Measurements from ENCODE around the gene MOAP1.
A peak's percentile ranks its signal among the peaks of the same experiment; 100 is the strongest.
"Not testable (repeated sequence)": the region's sequence is repeated elsewhere in the genome, so short reads cannot be mapped to it uniquely, and the experiment has no call there.

The MOAP1 gene

GRCh38 chr14:93142854-93143652 is 41.6 kb downstream of the MOAP1 start:
- no peak for DNase-seq

GRCh38 chr14:93137864-93138263 is 46.8 kb downstream of the MOAP1 start:
- no peak for DNase-seq

- DNase-seq: not testable (repeated sequence)
Measured at GRCh38 chr14:93136508-93136907, 48.2 kb downstream of the MOAP1 start.

GRCh38 chr14:93136009-93136408 is 48.7 kb downstream of the MOAP1 start:
- DNase-seq: no peak

- DNase-seq: no peak
Measured at GRCh38 chr14:93135399-93135798, 49.3 kb downstream of the MOAP1 start.

GRCh38 chr14:93133464-93133863 is 51.2 kb downstream of the MOAP1 start:
- DNase-seq: no peak

GRCh38 chr14:93132472-93133065 is 52.1 kb downstream of the MOAP1 start:
- peak; percentile 10 for DNase-seq

Measured in effector CD8-positive, alpha-beta T cell (primary cell).